Small intestine (tissue), 7 donors: ENCODE results near the gene ATP8A2. TPM values are rescaled to one million over a fixed set of nuclear protein-coding genes. Genes with fewer than 3 reads are reported as not detected.

Experiments
- DNase-seq, 2 donors: peaks; one replicate each; pipeline versions ENCODE4 v3.0.0 to v3.0.0-alpha.2; 2013
- FAIRE-seq: peaks from 2 replicates; lab custom pipeline; 2012; peaks lifted over from hg19 to GRCh38; lab: Jason Lieb, UNC
- H3K27ac ChIP-seq, 3 donors: one replicate each; pipeline ENCODE4 v1.5.1; 2013; ENCODE audit warnings: low read length in 2 of 3, mild to moderate bottlenecking in 2 of 3, control low read depth in 1 of 3, inconsistent platforms in 1 of 3, low read depth in 1 of 3, moderate library complexity in 1 of 3
- H3K27me3 ChIP-seq, 3 donors: one replicate each; pipeline ENCODE4 v1.6.1; 2013; ENCODE audit warnings: low read length in 3 of 3, inconsistent platforms in 1 of 3; ENCODE audit not compliant: control insufficient read depth in 3 of 3, insufficient read depth in 3 of 3
- H3K36me3 ChIP-seq, 3 donors: one replicate each; pipeline ENCODE4 v1.6.1; 2013; ENCODE audit warnings: low read length in 3 of 3, inconsistent platforms in 1 of 3, low read depth in 1 of 3, mild to moderate bottlenecking in 1 of 3, moderate library complexity in 1 of 3; ENCODE audit not compliant: control insufficient read depth in 3 of 3, insufficient read depth in 2 of 3
- H3K4me1 ChIP-seq, 3 donors: one replicate each; pipeline ENCODE4 v1.6.1; 2013; ENCODE audit warnings: low read length in 2 of 3, inconsistent platforms in 1 of 3, low read depth in 1 of 3, mild to moderate bottlenecking in 1 of 3, moderate library complexity in 1 of 3; ENCODE audit not compliant: control insufficient read depth in 3 of 3, insufficient read depth in 2 of 3
- H3K4me3 ChIP-seq, 3 donors: one replicate each; pipeline ENCODE4 v1.5.1; 2013; ENCODE audit warnings: low read length in 3 of 3, control low read depth in 1 of 3, inconsistent platforms in 1 of 3, low read depth in 1 of 3, mild to moderate bottlenecking in 1 of 3, moderate library complexity in 1 of 3
- H3K9me3 ChIP-seq, 2 donors: one replicate each; pipeline ENCODE4 v1.6.1; 2013; ENCODE audit warnings: low read depth in 1 of 2, low read length in 1 of 2; ENCODE audit not compliant: control insufficient read depth in 2 of 2, insufficient read depth in 1 of 2
- WGBS, 3 donors: extraction: QIAGEN DNeasy Blood & Tissue Kit; methylation state at CpG; one replicate each; pipeline ENCODE4 v1.1.7; 2013; 5-methylcytosine and 5-hydroxymethylcytosine counted together
- polyA plus RNA-seq, 4 donors: library from polyadenylated mRNA; stranded (reverse) in 3 of 4; unstranded in 1 of 4; fragments of 200-250 nt in 3 of 4; fragments of 120-200 nt in 1 of 4; gene quantifications; one replicate each; pipeline versions ENCODE4 v1.2.1 to v1.2.3, GENCODE V29; 2013
- donor health status: healthy with polysubstance abuse.
- donor health status: control.
- donor health status: control.
- donor health status: Bipolar disorder and iron deficiency.
- donor health status: healthy.

The ATP8A2 gene
- polyA plus RNA-seq, 4 donors: 0.72 to 0.79 TPM; not detected in 2

GRCh38 chr13:25743421-25743820 is 371.6 kb downstream of the ATP8A2 start:
- no peak for FAIRE-seq
- Histone ChIP-seq H3K27me3 (no peaks in the 10 kb centered on the region), H3K27ac (no peak overlapping the region), H3K36me3 (no peaks in the 10 kb centered on the region), H3K9me3 (no peaks in the 10 kb centered on the region), H3K4me3 (no peak overlapping the region), H3K4me1 (peaks cover 0 to 2% (median 0%) of the 10 kb centered on the region in 3 donors)
- WGBS, 3 donors: 85 to 89% (median 87%) methylated on average over 4 of the region's 4 CpGs
- DNase-seq: no peak

DNA sequence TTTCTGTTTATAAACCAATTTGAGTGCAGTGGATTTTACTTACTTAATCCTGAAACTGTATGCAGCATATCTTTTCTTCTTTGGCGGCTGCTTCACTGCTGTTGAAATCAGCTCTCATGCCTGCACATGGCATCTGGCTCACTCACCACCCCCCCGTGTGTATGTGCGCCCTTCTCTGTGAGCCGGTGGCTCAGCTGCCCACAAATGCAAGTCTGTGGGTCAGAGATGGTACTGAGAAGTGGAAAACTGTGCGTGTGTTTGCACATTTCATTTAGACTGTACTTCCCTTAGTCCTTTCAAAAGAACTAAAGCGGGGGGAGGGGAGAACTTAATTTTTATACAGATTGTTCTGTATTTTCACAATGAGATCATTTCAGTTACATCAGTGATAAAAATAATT is 372.4 kb downstream of the ATP8A2 start:
- Histone ChIP-seq H3K27ac (no peak overlapping the region), H3K9me3 (no peaks in the 10 kb centered on the region), H3K27me3 (peaks cover 0 to 2% (median 0%) of the 10 kb centered on the region in 3 donors), H3K4me3 (no peak overlapping the region), H3K36me3 (no peaks in the 10 kb centered on the region), H3K4me1 (no peaks in the 10 kb centered on the region)
- 59 to 74% (median 59%) methylated on average over 6 of the region's 6 CpGs for WGBS, 3 donors
- DNase-seq (no peak), FAIRE-seq (no peak)

DNA sequence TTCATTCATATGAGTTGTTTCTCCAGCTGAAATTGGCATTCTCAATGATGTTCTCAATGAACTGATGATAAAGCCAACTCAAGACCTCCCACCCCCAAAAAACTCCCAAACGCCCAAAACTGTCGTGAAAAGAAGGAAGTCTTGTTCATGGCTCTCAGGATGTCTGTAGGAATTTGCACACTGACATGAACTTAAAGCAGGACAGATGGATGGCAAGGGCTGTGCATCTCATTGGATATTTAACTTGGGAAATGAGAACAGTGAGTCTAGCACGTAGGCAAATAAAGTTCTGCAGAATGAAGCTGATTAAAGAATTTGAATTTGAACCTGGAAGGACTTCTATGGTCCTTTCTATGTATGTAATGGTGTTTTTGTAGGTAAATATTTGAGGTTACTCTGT is 374.4 kb downstream of the ATP8A2 start:
- Histone ChIP-seq H3K27ac (no peak overlapping the region), H3K4me1 (no peaks in the 10 kb centered on the region), H3K9me3 (no peaks in the 10 kb centered on the region), H3K36me3 (no peaks in the 10 kb centered on the region), H3K27me3 (peaks cover 0 to 2% (median 0%) of the 10 kb centered on the region in 3 donors), H3K4me3 (no peak overlapping the region)
- no peak for DNase-seq
- whole genome bisulfite sequencing, 3 donors: 80 to 87% (median 86%) methylated on average over 3 of the region's 3 CpGs
- FAIRE-seq: no peak

GRCh38 chr13:25752957-25753551 is 381.3 kb downstream of the ATP8A2 start:
- DNase-seq (peak; percentile 8 to 22), FAIRE-seq (no peak)
- Histone ChIP-seq H3K27ac (peak overlapping the region in 1 of 3 donors; percentile 14), H3K36me3 (no peaks in the 10 kb centered on the region), H3K4me3 (no peak overlapping the region), H3K9me3 (no peaks in the 10 kb centered on the region), H3K27me3 (peaks cover 0 to 2% (median 0%) of the 10 kb centered on the region in 3 donors), H3K4me1 (peaks cover 0 to 6% (median 0%) of the 10 kb centered on the region in 3 donors)
- 41 to 58% (median 51%) methylated on average over 8 of the region's 8 CpGs for WGBS, 3 donors

GRCh38 chr13:25753976-25754375 is 382.2 kb downstream of the ATP8A2 start:
- Histone ChIP-seq H3K4me1 (peaks cover 0 to 6% (median 0%) of the 10 kb centered on the region in 3 donors), H3K4me3 (no peak overlapping the region), H3K36me3 (no peaks in the 10 kb centered on the region), H3K27ac (no peak overlapping the region), H3K27me3 (peaks cover 0 to 2% (median 0%) of the 10 kb centered on the region in 3 donors), H3K9me3 (no peaks in the 10 kb centered on the region)
- WGBS, 3 donors: 41 to 69% (median 59%) methylated on average over 7 of the region's 7 CpGs
- no peak for DNase-seq
- no peak for FAIRE-seq

DNA sequence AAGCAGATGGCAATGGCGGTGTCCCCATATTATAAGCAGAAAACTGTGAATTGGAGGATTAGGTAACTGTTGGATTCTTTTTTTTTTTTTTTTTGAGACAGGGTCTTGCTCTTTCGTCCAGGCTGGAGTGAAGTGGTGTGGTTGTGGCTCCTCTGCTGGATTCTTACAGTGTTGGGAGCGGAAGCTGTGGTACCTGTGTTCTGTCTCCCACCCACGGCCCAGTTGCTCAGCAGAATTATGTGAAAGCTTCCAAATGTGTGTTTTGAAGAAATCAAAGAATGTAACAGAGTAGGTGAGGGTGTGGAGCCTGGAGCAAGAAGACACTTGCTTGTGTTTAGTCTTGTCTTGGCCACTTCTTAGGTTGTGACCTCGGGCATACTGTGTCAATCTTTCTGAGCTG is 384.5 kb downstream of the ATP8A2 start:
- H3K27me3 ChIP-seq: no peaks in the 10 kb centered on the region
- H3K4me1 ChIP-seq: peaks cover 0 to 6% (median 0%) of the 10 kb centered on the region in 3 donors
- FAIRE-seq (no peak), DNase-seq (no peak)
- H3K36me3 ChIP-seq: no peaks in the 10 kb centered on the region
- H3K27ac ChIP-seq: no peak overlapping the region
- H3K9me3 ChIP-seq: no peaks in the 10 kb centered on the region
- no peak overlapping the region for H3K4me3 ChIP-seq
- 80 to 85% (median 84%) methylated on average over 5 of the region's 5 CpGs for WGBS, 3 donors

DNA sequence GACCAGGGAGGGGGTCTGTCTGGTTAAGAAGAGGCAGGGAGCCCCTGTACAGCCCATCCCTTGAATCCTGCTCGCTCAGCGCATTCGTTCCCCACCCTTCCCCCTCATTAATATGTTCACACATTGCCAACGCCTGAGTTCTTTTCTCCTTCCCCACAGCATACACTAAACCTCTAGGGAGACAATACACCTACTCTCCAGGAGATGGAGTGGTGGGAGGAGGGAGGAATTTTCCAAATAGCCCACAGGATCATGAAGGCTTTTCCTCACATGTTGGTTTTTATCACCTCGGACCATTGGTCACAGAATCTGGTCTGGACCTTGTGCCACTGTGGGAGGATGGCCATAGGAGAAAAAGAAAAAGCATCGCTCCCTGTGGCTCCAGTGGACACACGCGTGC is 385.1 kb downstream of the ATP8A2 start:
- no peak overlapping the region for H3K4me3 ChIP-seq

GRCh38 chr13:25761041-25761440 is 389.3 kb downstream of the ATP8A2 start:
- no peaks in the 10 kb centered on the region for H3K36me3 ChIP-seq
- H3K4me3 ChIP-seq: no peak overlapping the region
- 71 to 84% (median 72%) methylated on average over 3 of the region's 3 CpGs for WGBS, 3 donors
- H3K4me1 ChIP-seq: no peaks in the 10 kb centered on the region
- H3K9me3 ChIP-seq: no peaks in the 10 kb centered on the region
- no peak for FAIRE-seq
- no peak overlapping the region for H3K27ac ChIP-seq
- H3K27me3 ChIP-seq: no peaks in the 10 kb centered on the region
- no peak for DNase-seq

More for the DNA sequence above, 385.1 kb downstream of the ATP8A2 start:
- H3K27ac ChIP-seq: no peak overlapping the region
- no peaks in the 10 kb centered on the region for H3K27me3 ChIP-seq
- WGBS, 3 donors: 86 to 92% (median 86%) methylated on average over 8 of the region's 8 CpGs
- H3K36me3 ChIP-seq: no peaks in the 10 kb centered on the region
- H3K4me1 ChIP-seq: peaks cover 0 to 6% (median 0%) of the 10 kb centered on the region in 3 donors
- DNase-seq: no peak
- H3K9me3 ChIP-seq: no peaks in the 10 kb centered on the region
- no peak for FAIRE-seq

GRCh38 chr13:25762281-25762680 is 390.5 kb downstream of the ATP8A2 start:
- DNase-seq (no peak), FAIRE-seq (no peak)
- no peaks in the 10 kb centered on the region for H3K4me1 ChIP-seq
- no peak overlapping the region for H3K27ac ChIP-seq
- WGBS, 3 donors: 62 to 73% (median 69%) methylated on average over 2 of the region's 2 CpGs
- peaks cover 0 to 3% of the 10 kb centered on the region in 2 donors for H3K9me3 ChIP-seq
- H3K4me3 ChIP-seq: no peak overlapping the region
- no peaks in the 10 kb centered on the region for H3K36me3 ChIP-seq
- H3K27me3 ChIP-seq: no peaks in the 10 kb centered on the region
